ENCODE data around the gene OR6K3. TPM values are rescaled to one million over a fixed set of nuclear protein-coding genes. Genes with fewer than 3 reads are reported as not detected.

The OR6K3 gene
- total RNA-seq, 1 donor from 2014 or later, result not detected

DNA sequence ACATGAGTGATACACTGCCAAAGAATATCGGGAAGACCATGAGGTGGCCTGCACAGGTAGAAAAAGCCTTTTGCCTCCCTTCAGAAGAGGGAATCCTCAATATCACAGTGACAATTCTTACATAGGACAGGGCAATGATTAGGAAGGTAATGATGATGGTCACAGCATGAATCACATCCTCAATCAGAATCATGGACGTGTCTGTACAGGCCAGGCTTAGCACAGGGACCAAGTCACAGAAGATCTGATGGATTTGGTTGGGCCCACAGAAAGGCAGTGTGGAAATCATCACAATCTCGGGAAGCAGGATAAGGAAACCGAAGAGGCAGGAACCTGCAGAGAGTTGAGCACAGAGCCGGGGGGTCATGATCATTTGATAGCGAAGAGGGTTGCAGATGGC lies 3.2 kb downstream of the OR6K3 start:
- Histone ChIP-seq H3K27ac (no peak overlapping the region), H3K4me1 (no peaks in the 10 kb centered on the region), H3K9me3 (no peaks in the 10 kb centered on the region), H3K27me3 (no peaks in the 10 kb centered on the region), H3K36me3 (no peaks in the 10 kb centered on the region), H3K4me3 (no peak overlapping the region)
- TF ChIP-seq, protein P1, sequence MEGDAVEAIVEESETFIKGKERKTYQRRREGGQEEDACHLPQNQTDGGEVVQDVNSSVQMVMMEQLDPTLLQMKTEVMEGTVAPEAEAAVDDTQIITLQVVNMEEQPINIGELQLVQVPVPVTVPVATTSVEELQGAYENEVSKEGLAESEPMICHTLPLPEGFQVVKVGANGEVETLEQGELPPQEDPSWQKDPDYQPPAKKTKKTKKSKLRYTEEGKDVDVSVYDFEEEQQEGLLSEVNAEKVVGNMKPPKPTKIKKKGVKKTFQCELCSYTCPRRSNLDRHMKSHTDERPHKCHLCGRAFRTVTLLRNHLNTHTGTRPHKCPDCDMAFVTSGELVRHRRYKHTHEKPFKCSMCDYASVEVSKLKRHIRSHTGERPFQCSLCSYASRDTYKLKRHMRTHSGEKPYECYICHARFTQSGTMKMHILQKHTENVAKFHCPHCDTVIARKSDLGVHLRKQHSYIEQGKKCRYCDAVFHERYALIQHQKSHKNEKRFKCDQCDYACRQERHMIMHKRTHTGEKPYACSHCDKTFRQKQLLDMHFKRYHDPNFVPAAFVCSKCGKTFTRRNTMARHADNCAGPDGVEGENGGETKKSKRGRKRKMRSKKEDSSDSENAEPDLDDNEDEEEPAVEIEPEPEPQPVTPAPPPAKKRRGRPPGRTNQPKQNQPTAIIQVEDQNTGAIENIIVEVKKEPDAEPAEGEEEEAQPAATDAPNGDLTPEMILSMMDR (IDR thresholded peaks at IDR 0.05), result no peak
- TF ChIP-seq POLR2AphosphoS5 (IDR thresholded peaks at IDR 0.05; ENCODE audit: insufficient read depth in 1 of 2, low read depth in 1 of 2), result no peak
- no peak for TF ChIP-seq POLR2A (IDR thresholded peaks at IDR 0.05)
- DNase-seq (ENCODE audit: extremely low spot score in 2 of 2), result no peak
- intact Hi-C loops (cut with DNase I), result no loop called here

DNA sequence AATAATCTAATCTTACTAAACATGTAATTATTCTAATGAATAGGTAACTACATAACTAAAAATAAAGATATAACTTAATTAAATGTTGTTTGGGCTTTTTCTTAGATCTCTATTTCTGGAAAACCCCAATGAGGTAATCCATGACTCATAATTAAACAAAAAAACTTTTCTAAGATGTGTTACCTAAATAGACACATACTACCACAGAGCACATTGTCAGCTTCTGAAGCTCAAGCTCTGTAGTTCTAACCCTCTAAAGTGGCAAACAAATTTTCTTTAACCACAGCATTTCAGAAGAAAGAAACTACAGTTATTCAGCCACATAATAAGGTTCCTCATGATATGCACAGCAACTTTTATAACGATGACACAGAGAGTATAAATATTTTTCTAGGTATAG lies 4.2 kb downstream of the OR6K3 start:
- intact Hi-C loops (cut with DNase I), result no loop called here
- H3K27ac ChIP-seq, result no peak overlapping the region
- no peaks in the 10 kb centered on the region for H3K36me3 ChIP-seq
- no peaks in the 10 kb centered on the region for H3K9me3 ChIP-seq
- H3K27me3 ChIP-seq, result no peaks in the 10 kb centered on the region
- H3K4me3 ChIP-seq, result no peak overlapping the region
- TF ChIP-seq POLR2A (IDR thresholded peaks at IDR 0.05), result no peak
- TF ChIP-seq, protein P1 (IDR thresholded peaks at IDR 0.05), result no peak
- no peaks in the 10 kb centered on the region for H3K4me1 ChIP-seq
- DNase-seq (ENCODE audit: extremely low spot score in 2 of 2), result no peak

DNA sequence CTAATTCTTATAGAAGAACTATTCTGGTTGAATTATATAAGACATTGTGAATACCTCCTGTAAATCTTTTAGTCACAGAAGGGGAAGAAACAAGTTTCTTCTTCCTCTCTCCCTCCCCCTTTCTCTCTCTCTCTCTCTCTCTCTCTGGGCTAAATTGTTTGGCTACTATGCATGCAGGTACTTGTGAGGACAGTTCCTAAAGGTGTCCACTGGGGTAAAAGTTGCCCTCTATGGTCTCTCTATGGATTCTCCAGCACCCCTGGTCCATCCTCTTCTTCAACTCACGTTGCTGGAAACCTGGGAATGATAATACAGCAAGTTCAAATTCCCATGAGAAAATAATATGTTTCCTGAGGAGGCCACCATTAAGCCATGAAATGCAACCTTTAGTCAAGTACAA lies 5.8 kb downstream of the OR6K3 start:
- Histone ChIP-seq H3K9me3 (no peaks in the 10 kb centered on the region), H3K4me3 (no peak overlapping the region), H3K27me3 (no peaks in the 10 kb centered on the region), H3K36me3 (no peaks in the 10 kb centered on the region), H3K27ac (no peak overlapping the region), H3K4me1 (no peaks in the 10 kb centered on the region)
- TF ChIP-seq, protein P1 (IDR thresholded peaks at IDR 0.05), result no peak
- TF ChIP-seq POLR2AphosphoS5 (IDR thresholded peaks at IDR 0.05; ENCODE audit: insufficient read depth in 1 of 2, low read depth in 1 of 2), result no peak
- TF ChIP-seq POLR2A (IDR thresholded peaks at IDR 0.05), result no peak
- no peak for DNase-seq (ENCODE audit: extremely low spot score in 2 of 2)
- intact Hi-C loops (cut with DNase I), result no loop called here

DNA sequence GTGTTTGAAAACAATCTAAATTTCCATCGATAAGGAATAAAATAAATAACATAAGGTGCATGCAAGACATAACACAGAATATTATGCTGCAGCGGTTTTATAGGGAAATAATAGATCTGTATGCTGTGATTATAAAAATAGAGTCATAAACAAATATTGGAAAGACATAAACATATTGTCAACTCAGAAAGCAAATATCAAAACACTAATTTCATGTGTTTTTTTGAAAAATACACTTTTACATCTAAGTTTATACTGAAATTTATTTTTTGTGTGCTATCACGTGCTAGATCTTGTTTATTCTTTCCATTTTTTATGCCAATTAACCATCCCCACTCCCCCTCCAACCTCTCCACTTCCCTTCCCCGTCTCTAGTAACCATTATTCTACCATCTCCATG lies 9.4 kb downstream of the OR6K3 start:
- TF ChIP-seq, protein P1 (IDR thresholded peaks at IDR 0.05), result no peak
- no peak for TF ChIP-seq POLR2A (IDR thresholded peaks at IDR 0.05)
- TF ChIP-seq POLR2AphosphoS5 (IDR thresholded peaks at IDR 0.05; ENCODE audit: insufficient read depth in 1 of 2, low read depth in 1 of 2), result no peak
- no peak for DNase-seq (ENCODE audit: extremely low spot score in 2 of 2)
- intact Hi-C loops (cut with DNase I), result no loop called here
- no peaks in the 10 kb centered on the region for H3K36me3 ChIP-seq
- H3K27me3 ChIP-seq, result no peaks in the 10 kb centered on the region
- H3K27ac ChIP-seq, result no peak overlapping the region
- H3K4me1 ChIP-seq, result no peaks in the 10 kb centered on the region
- H3K4me3 ChIP-seq, result no peak overlapping the region
- H3K9me3 ChIP-seq, result no peaks in the 10 kb centered on the region

DNA sequence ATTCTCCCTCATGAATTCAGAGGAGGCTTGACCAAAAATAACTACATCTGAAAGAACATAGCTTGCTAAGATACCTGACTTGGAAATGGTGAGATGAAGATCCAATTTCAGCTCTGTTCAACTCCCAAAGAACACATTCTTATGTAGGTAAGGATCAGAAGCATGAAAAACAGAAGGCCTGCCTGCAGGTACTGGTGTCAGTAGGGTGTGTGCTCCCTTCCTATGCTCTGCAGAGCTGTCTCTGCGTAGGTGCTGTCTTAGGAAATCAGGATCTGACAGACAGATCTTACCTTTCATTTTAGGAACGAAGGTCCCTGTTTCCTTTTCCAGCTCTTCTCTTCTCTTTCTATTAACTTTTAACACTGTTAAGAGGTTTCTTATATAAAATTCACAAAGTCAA lies 14.4 kb downstream of the OR6K3 start:
- Histone ChIP-seq H3K27ac (no peak overlapping the region), H3K4me3 (no peak overlapping the region), H3K27me3 (no peaks in the 10 kb centered on the region), H3K4me1 (no peaks in the 10 kb centered on the region), H3K36me3 (no peaks in the 10 kb centered on the region), H3K9me3 (no peaks in the 10 kb centered on the region)
- TF ChIP-seq POLR2AphosphoS5 (IDR thresholded peaks at IDR 0.05; ENCODE audit: insufficient read depth in 1 of 2, low read depth in 1 of 2), result no peak
- intact Hi-C loops (cut with DNase I), result no loop called here
- no peak for DNase-seq (ENCODE audit: extremely low spot score in 2 of 2)

DNA sequence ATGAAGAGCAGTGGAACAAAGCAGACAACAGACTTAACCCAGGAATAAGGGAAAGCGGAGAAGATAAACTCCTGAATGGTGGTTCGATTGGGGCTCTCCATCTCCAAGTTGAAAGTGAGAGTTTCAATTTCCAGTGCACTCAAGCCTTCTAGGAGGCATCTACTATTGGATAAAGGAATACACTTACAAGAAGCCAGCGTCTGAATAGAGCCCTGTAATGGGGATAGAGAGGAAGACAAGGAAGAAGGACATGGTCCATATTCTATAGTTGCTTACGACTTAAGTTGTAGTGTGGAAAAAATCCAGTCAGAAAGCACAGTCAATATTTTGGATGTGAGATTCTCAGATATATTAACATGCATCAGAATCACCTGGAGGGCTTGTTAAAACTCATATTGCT lies 20.0 kb downstream of the OR6K3 start, which contains the start of gene OR6K2:
Gene OR6K2, minus strand, starts transcription at position 101 of the 400 bp plus-strand sequence. Its CDS starts 0 bp downstream, at position 101.
- Histone ChIP-seq H3K4me1 (no peaks in the 10 kb centered on the region), H3K27ac (no peak within 1 kb of the TSS), H3K36me3 (no peaks in the 10 kb centered on the region), H3K27me3 (no peaks in the 10 kb centered on the region), H3K9me3 (no peaks in the 10 kb centered on the region), H3K4me3 (no peak within 1 kb of the TSS)
- DNase-seq (ENCODE audit: extremely low spot score in 2 of 2), result no peak
- intact Hi-C loops (cut with DNase I), result no loop called here
- TF ChIP-seq POLR2AphosphoS5 (IDR thresholded peaks at IDR 0.05; ENCODE audit: insufficient read depth in 1 of 2, low read depth in 1 of 2), result no peak
- TF ChIP-seq POLR2A (IDR thresholded peaks at IDR 0.05), result no peak
- TF ChIP-seq, protein P1 (IDR thresholded peaks at IDR 0.05), result no peak

Measured in vagina (tissue), 2 donors.